ENCODE results near the gene PARP14. TPM values are rescaled to one million over a fixed set of nuclear protein-coding genes. Genes with fewer than 3 reads are reported as not detected.
"Not testable (repeated sequence)": the region's sequence is repeated elsewhere in the genome, so short reads cannot be mapped to it uniquely, and the experiment has no call there.

PARP14 gene
- total RNA-seq, 1 donor from 2014 or later, result 68.6 TPM

DNA sequence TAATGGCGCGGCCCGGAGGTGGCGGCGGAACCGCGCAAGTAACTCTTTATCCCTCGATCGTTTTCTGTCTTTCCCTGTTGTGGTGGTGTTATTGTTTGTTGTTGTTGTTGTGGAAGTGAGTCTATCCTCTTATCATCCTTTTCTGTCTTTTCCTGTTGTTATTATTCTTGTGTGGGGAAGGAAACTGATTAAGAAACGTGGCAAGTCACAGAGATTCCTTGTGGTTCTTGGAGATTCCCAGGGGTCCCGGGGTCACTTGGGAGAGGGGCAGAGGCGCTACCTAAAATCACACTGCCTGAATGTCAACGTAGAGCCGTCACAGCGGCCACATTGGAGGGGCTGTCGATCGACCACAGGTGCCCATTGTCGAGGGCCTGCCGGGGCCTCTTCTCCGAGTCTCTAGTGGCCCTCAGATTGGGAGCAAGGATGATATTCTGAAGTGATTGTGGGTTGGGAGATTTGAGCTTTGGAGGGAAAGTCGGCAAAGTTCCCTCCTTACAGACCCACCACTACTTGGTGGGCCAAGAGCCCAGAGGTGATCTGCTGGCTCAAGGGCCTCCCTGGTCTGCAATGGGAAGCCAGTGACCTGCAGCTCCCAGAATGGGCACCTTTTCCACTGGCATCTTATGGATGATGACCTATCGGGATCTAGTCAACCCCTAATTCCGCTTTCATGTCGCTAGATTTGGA lies 790 bp downstream of the PARP14 start:
- Mint-ChIP-seq H3K4me1 (ENCODE audit: low read depth) (peaks cover 65% of the 10 kb centered on the region), H3K27me3 (ENCODE audit: insufficient read depth) (no peaks in the 10 kb centered on the region), H3K9me3 (no peaks in the 10 kb centered on the region), H3K27ac (peak overlapping the region; percentile 94), H3K36me3 (ENCODE audit: low read depth) (peaks cover 36% of the 10 kb centered on the region), H3K4me3 (peak overlapping the region; percentile 95)
- DNase-seq (ENCODE audit: low spot score), result no peak
- intact Hi-C loops (cut with micrococcal nuclease), result loop anchor here (2.0 to 5.0 kb wide), 2 partner anchors 111 to 297 kb away; partner anchors contain the start of genes FAM162A and HSPBAP1

DNA sequence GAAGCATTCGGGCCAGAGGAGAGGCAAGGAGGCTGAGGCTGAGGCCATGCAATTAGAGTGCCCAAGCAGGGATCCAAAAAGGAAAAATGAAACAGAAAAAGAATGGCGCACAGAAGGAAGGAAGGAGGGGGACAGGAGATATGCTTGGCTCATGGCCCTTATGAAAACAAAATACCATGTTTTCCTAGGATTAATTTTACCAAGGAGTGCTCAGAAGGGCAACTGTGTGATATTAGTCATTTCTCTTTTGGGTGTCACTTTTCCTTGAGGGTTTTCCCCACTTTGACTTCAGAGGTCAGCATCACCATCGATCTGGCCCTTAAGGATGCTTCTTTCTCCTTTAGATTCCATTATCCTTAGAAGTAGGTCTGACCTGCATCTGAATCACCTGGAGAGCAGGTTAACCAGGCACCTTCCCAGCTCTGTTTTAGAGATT lies 1.4 kb downstream of the PARP14 start:
- no peaks in the 10 kb centered on the region for H3K9me3 Mint-ChIP-seq
- intact Hi-C loops (cut with micrococcal nuclease), result loop anchor here (2.0 to 5.0 kb wide), 3 partner anchors 110 to 933 kb away; partner anchors contain the start of genes FAM162A, GOLGB1 and HSPBAP1
- H3K4me1 Mint-ChIP-seq (ENCODE audit: low read depth), result peaks cover 71% of the 10 kb centered on the region
- H3K27me3 Mint-ChIP-seq (ENCODE audit: insufficient read depth), result no peaks in the 10 kb centered on the region
- peak overlapping the region; percentile 95 for H3K4me3 Mint-ChIP-seq
- H3K27ac Mint-ChIP-seq, result peak overlapping the region; percentile 94
- H3K36me3 Mint-ChIP-seq (ENCODE audit: low read depth), result peaks cover 36% of the 10 kb centered on the region
- no peak for DNase-seq (ENCODE audit: low spot score)

DNA sequence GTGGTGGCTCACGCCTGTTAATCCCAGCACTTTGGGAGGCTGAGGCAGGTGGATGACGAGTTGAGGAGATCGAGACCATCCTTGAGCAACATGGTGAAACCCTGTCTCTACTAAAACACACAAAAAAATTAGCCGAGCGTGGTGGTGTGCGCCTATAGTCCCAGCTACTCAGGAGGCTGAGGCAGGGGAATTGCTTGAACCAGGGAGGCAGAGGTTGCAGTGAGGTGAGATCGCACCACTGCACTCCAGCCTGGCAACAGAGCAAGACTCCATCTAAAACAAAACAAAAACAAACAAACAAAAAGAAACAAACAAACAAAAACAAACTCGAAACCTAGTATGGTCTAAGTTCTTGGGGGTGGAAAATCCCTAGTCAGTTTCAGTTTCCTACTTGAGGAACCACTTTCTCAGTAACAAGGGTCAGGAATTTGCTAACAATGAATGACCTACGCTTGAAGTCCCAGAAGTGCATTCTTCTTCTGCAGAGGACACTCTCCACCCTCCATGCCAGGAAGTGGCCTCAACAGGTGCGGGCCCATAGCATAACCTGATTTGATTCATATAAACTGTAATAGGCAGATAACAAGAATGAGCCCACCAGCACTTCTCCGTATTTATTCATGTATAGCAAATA lies 2.3 kb downstream of the PARP14 start:
- not testable (repeated sequence) for DNase-seq (ENCODE audit: low spot score); H3K9me3 Mint-ChIP-seq; H3K27me3 Mint-ChIP-seq (ENCODE audit: insufficient read depth)
- Mint-ChIP-seq H3K36me3 (ENCODE audit: low read depth) (peaks cover 36% of the 10 kb centered on the region), H3K27ac (peak overlapping the region; percentile 94), H3K4me3 (peak overlapping the region; percentile 95), H3K4me1 (ENCODE audit: low read depth) (peaks cover 80% of the 10 kb centered on the region)
- intact Hi-C loops (cut with micrococcal nuclease), result loop anchor here (2.0 to 5.0 kb wide), 2 partner anchors 109 to 934 kb away; partner anchors contain the start of genes GOLGB1 and HSPBAP1

DNA sequence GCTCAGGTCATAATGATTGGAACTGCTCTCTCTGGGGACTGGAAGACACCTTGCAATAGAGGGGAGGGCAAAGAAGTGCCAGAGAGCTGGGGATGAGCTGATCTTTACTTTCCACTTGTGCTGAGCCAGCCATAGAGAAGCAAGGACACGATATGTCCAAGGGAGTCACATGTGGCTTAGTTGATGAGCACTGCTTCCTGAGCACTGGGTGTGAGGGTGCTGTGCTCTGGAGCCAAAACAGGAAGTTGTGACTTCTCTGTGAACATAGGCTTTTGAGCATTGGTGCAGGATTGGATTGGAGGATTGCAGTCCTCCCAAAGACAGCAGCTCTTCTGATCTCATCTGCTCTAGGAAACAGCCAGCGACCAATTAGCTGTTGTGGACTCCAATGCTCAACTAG lies 6.7 kb downstream of the PARP14 start:
- intact Hi-C loops (cut with micrococcal nuclease), result no loop called here
- Mint-ChIP-seq H3K36me3 (ENCODE audit: low read depth) (peaks cover 46% of the 10 kb centered on the region), H3K9me3 (no peaks in the 10 kb centered on the region), H3K4me1 (ENCODE audit: low read depth) (peaks cover 64% of the 10 kb centered on the region), H3K27ac (peak overlapping the region; percentile 62), H3K27me3 (ENCODE audit: insufficient read depth) (no peaks in the 10 kb centered on the region), H3K4me3 (no peak overlapping the region)
- no peak for DNase-seq (ENCODE audit: low spot score)

DNA sequence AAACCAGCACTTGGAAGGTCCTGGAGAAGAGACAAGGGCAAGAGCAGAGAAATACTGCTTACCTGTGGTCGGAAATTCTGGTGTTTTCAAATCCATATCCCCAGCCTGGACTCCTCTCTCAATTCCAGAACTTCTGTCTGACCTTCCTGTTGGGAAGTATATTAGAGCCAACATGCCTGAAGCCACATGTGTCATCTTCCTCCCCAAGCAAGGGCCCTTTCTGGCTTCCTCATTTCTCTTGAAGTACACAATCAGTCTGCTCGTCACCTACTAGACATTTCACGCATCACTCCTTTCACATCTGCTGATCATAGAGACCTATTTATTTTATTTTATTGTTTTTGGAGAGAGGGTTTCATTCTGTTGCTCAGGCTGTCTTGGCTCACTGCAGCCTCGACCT lies 8.4 kb downstream of the PARP14 start:
- Mint-ChIP-seq H3K27me3 (ENCODE audit: insufficient read depth) (no peaks in the 10 kb centered on the region), H3K4me3 (no peak overlapping the region), H3K9me3 (no peaks in the 10 kb centered on the region), H3K4me1 (ENCODE audit: low read depth) (peaks cover 50% of the 10 kb centered on the region), H3K36me3 (ENCODE audit: low read depth) (peaks cover 47% of the 10 kb centered on the region), H3K27ac (no peak overlapping the region)
- intact Hi-C loops (cut with micrococcal nuclease), result no loop called here
- DNase-seq (ENCODE audit: low spot score), result no peak

DNA sequence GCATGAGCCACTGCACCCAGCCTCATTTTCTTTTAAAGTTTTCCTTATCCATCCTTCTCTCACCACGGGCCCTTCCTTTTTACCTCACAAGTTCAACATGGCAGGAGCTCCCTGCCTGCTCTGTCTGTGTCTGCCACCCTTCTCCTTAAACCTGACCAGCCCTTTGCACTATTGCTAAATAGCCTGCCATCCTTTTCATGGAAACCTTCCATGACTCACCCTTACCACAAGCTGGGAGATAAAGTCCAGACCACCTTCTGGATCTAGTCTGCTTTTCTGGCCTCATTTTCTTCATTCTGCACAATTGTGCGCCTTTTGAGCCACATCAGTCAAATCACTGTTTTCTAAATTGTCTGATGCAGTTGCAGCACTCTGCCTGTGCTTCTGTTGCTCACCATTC lies 8.9 kb downstream of the PARP14 start:
- Mint-ChIP-seq H3K27ac (peak overlapping the region; percentile 38), H3K9me3 (no peaks in the 10 kb centered on the region), H3K36me3 (ENCODE audit: low read depth) (peaks cover 47% of the 10 kb centered on the region), H3K27me3 (ENCODE audit: insufficient read depth) (no peaks in the 10 kb centered on the region), H3K4me1 (ENCODE audit: low read depth) (peaks cover 48% of the 10 kb centered on the region), H3K4me3 (no peak overlapping the region)
- no peak for DNase-seq (ENCODE audit: low spot score)
- intact Hi-C loops (cut with micrococcal nuclease), result no loop called here

DNA sequence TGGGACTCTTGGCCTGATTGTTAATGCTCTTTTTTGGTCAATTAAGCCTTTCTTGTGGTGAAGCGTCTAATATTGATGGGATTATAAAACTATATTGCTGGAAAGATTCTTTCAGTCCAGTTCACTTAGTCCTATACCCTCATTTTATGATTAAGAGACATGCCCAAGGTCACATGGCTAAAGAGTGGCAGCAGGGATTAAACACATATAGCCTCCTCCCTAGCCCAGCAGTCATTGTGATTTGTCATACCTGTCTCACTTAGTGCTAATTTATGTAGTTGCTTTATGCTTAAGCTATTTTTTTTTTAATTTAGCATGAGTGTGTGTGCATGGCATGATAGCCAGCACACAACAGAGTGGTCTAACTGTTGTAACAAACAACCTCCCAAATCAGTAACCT lies 9.5 kb downstream of the PARP14 start:
- Mint-ChIP-seq H3K27ac (peak overlapping the region; percentile 19), H3K9me3 (no peaks in the 10 kb centered on the region), H3K27me3 (ENCODE audit: insufficient read depth) (no peaks in the 10 kb centered on the region), H3K36me3 (ENCODE audit: low read depth) (peaks cover 47% of the 10 kb centered on the region), H3K4me3 (no peak overlapping the region), H3K4me1 (ENCODE audit: low read depth) (peaks cover 42% of the 10 kb centered on the region)
- intact Hi-C loops (cut with micrococcal nuclease), result no loop called here
- DNase-seq (ENCODE audit: low spot score), result no peak

DNA sequence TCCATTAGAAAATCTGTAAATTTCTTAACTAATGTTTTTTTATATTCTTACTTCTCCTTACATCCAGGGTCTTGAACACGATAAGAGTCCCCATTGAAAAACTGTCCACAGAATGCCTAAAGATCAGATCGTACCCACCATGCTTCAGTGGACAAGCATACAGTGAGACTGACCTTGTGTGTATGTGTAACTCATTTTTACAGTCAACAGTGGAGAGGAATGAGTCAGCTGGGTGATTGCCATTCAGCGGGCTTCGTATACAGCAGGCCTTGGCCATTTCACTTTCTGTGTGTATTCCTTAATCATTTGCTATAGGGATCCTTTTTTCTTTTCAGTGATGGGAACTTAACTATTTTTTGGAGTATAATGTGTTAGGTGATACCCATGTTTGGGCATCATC lies 10.6 kb downstream of the PARP14 start:
- no peaks in the 10 kb centered on the region for H3K9me3 Mint-ChIP-seq
- H3K27ac Mint-ChIP-seq, result no peak overlapping the region
- no peaks in the 10 kb centered on the region for H3K27me3 Mint-ChIP-seq (ENCODE audit: insufficient read depth)
- no peak overlapping the region for H3K4me3 Mint-ChIP-seq
- DNase-seq (ENCODE audit: low spot score), result no peak
- H3K36me3 Mint-ChIP-seq (ENCODE audit: low read depth), result peaks cover 52% of the 10 kb centered on the region
- H3K4me1 Mint-ChIP-seq (ENCODE audit: low read depth), result peaks cover 44% of the 10 kb centered on the region
- intact Hi-C loops (cut with micrococcal nuclease), result no loop called here

DNA sequence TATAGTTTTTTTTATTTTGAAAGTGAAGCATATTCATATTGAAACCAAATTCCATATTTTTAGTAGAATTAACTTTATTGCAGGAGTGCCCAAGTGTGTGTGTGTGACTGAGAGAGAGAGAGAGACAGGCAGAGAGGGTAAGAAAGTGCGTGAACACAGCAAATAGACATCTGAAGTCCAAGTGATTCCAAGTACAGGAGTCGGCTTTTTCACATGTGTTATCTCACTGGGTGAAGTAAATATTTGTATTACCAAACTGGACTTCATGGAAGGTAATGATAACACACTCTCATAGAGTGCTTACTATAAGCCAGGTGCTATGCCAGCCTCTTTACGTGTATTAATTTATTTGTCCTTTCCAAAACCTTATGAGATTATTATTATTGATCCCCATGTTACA lies 12.0 kb downstream of the PARP14 start:
- no peaks in the 10 kb centered on the region for H3K9me3 Mint-ChIP-seq
- peaks cover 44% of the 10 kb centered on the region for H3K4me1 Mint-ChIP-seq (ENCODE audit: low read depth)
- no peak for DNase-seq (ENCODE audit: low spot score)
- intact Hi-C loops (cut with micrococcal nuclease), result no loop called here
- no peak overlapping the region for H3K4me3 Mint-ChIP-seq
- peaks cover 62% of the 10 kb centered on the region for H3K36me3 Mint-ChIP-seq (ENCODE audit: low read depth)
- H3K27ac Mint-ChIP-seq, result no peak overlapping the region
- H3K27me3 Mint-ChIP-seq (ENCODE audit: insufficient read depth), result no peaks in the 10 kb centered on the region

DNA sequence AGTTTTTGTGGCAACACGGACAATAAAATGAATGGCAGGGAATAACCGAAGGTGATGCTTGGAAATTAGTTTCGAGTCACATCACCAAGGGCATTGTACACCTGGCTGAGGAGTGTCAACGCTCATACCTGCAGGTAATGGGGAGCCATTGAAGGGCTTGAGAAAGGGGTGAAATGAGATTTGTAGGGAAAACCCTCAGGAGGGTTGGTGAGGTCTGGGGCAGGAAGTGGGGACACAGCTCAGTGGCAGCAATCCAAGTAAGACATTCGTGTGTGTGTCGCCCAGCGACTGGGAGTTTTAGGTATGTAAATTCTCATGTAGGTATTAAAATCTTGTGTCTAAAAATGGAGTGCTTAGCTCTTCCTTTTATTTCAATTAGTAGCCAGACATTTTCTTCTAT lies 14.3 kb downstream of the PARP14 start:
- no peak overlapping the region for H3K4me3 Mint-ChIP-seq
- no peak overlapping the region for H3K27ac Mint-ChIP-seq
- H3K9me3 Mint-ChIP-seq, result no peaks in the 10 kb centered on the region
- peaks cover 46% of the 10 kb centered on the region for H3K4me1 Mint-ChIP-seq (ENCODE audit: low read depth)
- peaks cover 70% of the 10 kb centered on the region for H3K36me3 Mint-ChIP-seq (ENCODE audit: low read depth)
- DNase-seq (ENCODE audit: low spot score), result no peak
- intact Hi-C loops (cut with micrococcal nuclease), result no loop called here
- no peaks in the 10 kb centered on the region for H3K27me3 Mint-ChIP-seq (ENCODE audit: insufficient read depth)

DNA sequence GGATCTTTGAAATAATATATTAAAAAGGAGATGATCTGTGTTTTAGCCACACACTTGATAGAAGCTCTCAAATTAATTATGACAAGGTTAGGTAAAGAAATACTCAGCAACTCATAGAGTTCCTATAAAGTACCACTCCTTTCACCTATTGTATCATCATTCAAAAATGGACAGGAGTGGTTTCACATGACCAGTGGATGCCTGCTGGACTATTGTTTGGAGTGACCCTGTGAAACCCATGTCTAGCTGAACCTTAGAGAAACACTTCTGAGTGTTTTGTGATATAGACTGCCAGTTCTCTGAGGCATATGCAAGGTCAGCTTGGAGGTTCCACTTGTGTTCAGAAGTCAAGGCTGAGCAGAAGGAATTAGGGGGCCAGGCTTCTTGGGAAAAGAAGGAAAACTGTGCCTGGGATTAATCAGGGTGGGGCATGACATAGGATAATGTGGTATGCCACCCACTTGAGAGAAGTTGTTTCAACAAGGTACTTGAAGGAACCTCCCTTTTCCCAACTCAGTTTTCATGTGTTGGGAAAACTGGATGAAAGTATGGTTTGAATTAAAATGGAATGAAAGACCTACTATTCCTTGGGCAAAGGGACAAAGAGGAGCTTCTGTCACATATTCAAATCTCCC lies 15.4 kb downstream of the PARP14 start:
- no peaks in the 10 kb centered on the region for H3K9me3 Mint-ChIP-seq
- DNase-seq (ENCODE audit: low spot score), result no peak
- peaks cover 51% of the 10 kb centered on the region for H3K4me1 Mint-ChIP-seq (ENCODE audit: low read depth)
- intact Hi-C loops (cut with micrococcal nuclease), result no loop called here
- H3K27me3 Mint-ChIP-seq (ENCODE audit: insufficient read depth), result no peaks in the 10 kb centered on the region
- H3K27ac Mint-ChIP-seq, result no peak overlapping the region
- peaks cover 75% of the 10 kb centered on the region for H3K36me3 Mint-ChIP-seq (ENCODE audit: low read depth)
- H3K4me3 Mint-ChIP-seq, result no peak overlapping the region

DNA sequence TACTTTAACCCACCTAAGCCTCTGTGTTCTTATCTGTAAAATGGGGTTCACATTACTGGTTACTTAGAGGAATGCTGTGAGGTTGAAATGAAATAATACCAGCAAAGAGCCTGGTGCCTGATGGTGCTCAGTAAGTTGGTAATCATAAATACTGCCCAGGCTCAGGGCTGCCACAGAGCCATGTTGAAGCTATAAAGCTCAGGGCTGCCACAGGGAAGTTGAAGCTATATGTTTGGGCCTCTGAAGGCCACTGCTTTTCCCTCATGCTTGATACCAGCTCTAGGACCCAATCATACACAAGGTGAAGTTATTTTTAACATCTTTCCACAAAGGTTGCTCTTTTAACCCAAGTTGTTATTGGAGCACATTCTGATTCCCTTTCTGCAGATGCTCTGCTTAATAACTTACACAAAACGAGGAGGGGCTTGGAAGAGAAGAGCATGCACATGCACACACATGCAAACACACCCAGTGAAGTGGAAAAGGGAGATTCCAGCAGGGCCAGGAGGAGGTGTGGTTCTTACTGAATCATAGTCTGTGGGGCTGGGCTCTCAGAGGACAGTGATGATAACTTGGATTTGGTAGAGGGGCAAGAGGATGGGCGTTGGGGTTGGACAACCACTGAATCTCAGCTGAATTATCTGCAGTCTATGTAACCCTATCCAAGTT lies 17.4 kb downstream of the PARP14 start:
- intact Hi-C loops (cut with micrococcal nuclease), result no loop called here
- DNase-seq (ENCODE audit: low spot score), result no peak
- H3K4me1 Mint-ChIP-seq (ENCODE audit: low read depth), result peaks cover 46% of the 10 kb centered on the region
- H3K27me3 Mint-ChIP-seq (ENCODE audit: insufficient read depth), result no peaks in the 10 kb centered on the region
- no peak overlapping the region for H3K4me3 Mint-ChIP-seq
- no peak overlapping the region for H3K27ac Mint-ChIP-seq
- H3K9me3 Mint-ChIP-seq, result no peaks in the 10 kb centered on the region
- peaks cover 64% of the 10 kb centered on the region for H3K36me3 Mint-ChIP-seq (ENCODE audit: low read depth)

DNA sequence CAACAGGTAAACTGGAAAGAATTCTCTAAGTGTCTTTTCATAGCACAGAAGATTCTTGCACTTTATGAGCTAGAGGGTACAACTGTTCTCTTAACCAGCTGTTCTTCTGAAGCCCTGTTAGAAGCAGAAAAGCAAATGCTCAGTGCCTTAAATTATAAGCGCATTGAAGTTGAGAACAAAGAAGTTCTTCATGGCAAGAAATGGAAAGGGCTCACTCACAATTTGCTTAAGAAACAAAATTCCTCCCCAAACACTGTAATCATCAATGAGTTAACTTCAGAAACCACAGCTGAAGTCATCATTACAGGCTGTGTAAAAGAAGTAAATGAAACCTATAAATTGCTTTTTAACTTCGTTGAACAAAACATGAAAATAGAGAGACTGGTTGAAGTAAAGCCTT lies 19.6 kb downstream of the PARP14 start:
- intact Hi-C loops (cut with micrococcal nuclease), result no loop called here
- no peaks in the 10 kb centered on the region for H3K27me3 Mint-ChIP-seq (ENCODE audit: insufficient read depth)
- peaks cover 45% of the 10 kb centered on the region for H3K4me1 Mint-ChIP-seq (ENCODE audit: low read depth)
- no peak overlapping the region for H3K27ac Mint-ChIP-seq
- H3K4me3 Mint-ChIP-seq, result no peak overlapping the region
- H3K36me3 Mint-ChIP-seq (ENCODE audit: low read depth), result peaks cover 67% of the 10 kb centered on the region
- no peak for DNase-seq (ENCODE audit: low spot score)
- H3K9me3 Mint-ChIP-seq, result no peaks in the 10 kb centered on the region

Measured in activated T-helper 1 cell treated with anti-CD3 and anti-CD28 coated beads, Interleukin-12 subunit alpha, Interleukin-12 subunit beta, Interleukin-2, Interleukin-4 antibody, amounts not matched to agents 30 ng/mL and 10 ng/mL and 1 ng/mL, durations not matched to agents 14 hours and 24 hours and 36 hours (primary cell).